Hippocampal formation (tissue), 2 donors: ENCODE measurements around the gene RPS6KB2.
"Not testable (repeated sequence)": the region's sequence is repeated elsewhere in the genome, so short reads cannot be mapped to it uniquely, and the experiment has no call there.

ENCODE experiments used
- DNase-seq, 2 donors: peaks; one replicate each; lab custom pipeline; 2025; lab: John Stamatoyannopoulos, UW

The RPS6KB2 gene

GRCh38 chr11:67466962-67467771 lies 38.9 kb downstream of the RPS6KB2 start:
- no peak for DNase-seq

- DNase-seq, result no peak
Observed at GRCh38 chr11:67468056-67468455, 39.8 kb downstream of the RPS6KB2 start.

GRCh38 chr11:67468456-67468758 lies 40.1 kb downstream of the RPS6KB2 start:
- DNase-seq, result no peak

- DNase-seq, result peak; percentile 90 to 92
Observed at GRCh38 chr11:67468759-67469507, 40.6 kb downstream of the RPS6KB2 start, which contains the start of gene TMEM134. Gene TMEM134 (minus strand): TSS chr11:67469251. CDS start chr11:67469192, 59 bp downstream.

- DNase-seq, result no peak
Observed at GRCh38 chr11:67469508-67469811, 41.2 kb downstream of the RPS6KB2 start.

- no peak for DNase-seq
Observed at GRCh38 chr11:67470337-67471002, 42.2 kb downstream of the RPS6KB2 start.

- DNase-seq, result no peak
Observed at GRCh38 chr11:67472882-67473281, 44.6 kb downstream of the RPS6KB2 start.

GRCh38 chr11:67476692-67477091 lies 48.4 kb downstream of the RPS6KB2 start:
- not testable (repeated sequence) for DNase-seq

- DNase-seq, result not testable (repeated sequence)
Observed at GRCh38 chr11:67477344-67478050, 49.2 kb downstream of the RPS6KB2 start.

GRCh38 chr11:67482275-67482826 lies 54.1 kb downstream of the RPS6KB2 start:
- DNase-seq, result no peak

- peak; percentile 97 to 98 for DNase-seq
Observed at GRCh38 chr11:67482827-67483798, 54.8 kb downstream of the RPS6KB2 start, which contains the start of gene AIP. Gene AIP (plus strand): TSS chr11:67483026. CDS start chr11:67483159, 133 bp downstream.

GRCh38 chr11:67483831-67484665 lies 55.8 kb downstream of the RPS6KB2 start:
- DNase-seq, result no peak

GRCh38 chr11:67484847-67485311 lies 56.6 kb downstream of the RPS6KB2 start:
- DNase-seq, result no peak
